ENCODE measurements around the gene COX17. TPM values are rescaled to one million over a fixed set of nuclear protein-coding genes. Genes with fewer than 3 reads are reported as not detected.
"Not testable (repeated sequence)": the region's sequence is repeated elsewhere in the genome, so short reads cannot be mapped to it uniquely, and the experiment has no call there.

The COX17 gene
- total RNA-seq, 1 donor from 2014 or later: 21.1 TPM

- no peak for DNase-seq (ENCODE audit: low spot score)
- no peaks in the 10 kb centered on the region for H3K36me3 Mint-ChIP-seq (ENCODE audit: low read depth)
- H3K27me3 Mint-ChIP-seq (ENCODE audit: low read depth): no peaks in the 10 kb centered on the region
- H3K27ac Mint-ChIP-seq (ENCODE audit: unreplicated experiment): no peak overlapping the region
- peaks cover 11% of the 10 kb centered on the region for H3K4me1 Mint-ChIP-seq (ENCODE audit: low read depth)
- H3K4me3 Mint-ChIP-seq (ENCODE audit: unreplicated experiment): no peak overlapping the region
- peak; percentile 85 for TF ChIP-seq CTCF (IDR thresholded peaks at IDR 0.05)
- no peaks in the 10 kb centered on the region for H3K9me3 Mint-ChIP-seq (ENCODE audit: low read depth)
These were observed 4.1 kb upstream of the COX17 start for GRCh38 chr3:119681279-119681678.

GRCh38 chr3:119679874-119680273 lies 2.7 kb upstream of the COX17 start:
- no peak for TF ChIP-seq CTCF (IDR thresholded peaks at IDR 0.05)
- peaks cover under 1% of the 10 kb centered on the region for H3K36me3 Mint-ChIP-seq (ENCODE audit: low read depth)
- DNase-seq (ENCODE audit: low spot score): no peak
- no peaks in the 10 kb centered on the region for H3K27me3 Mint-ChIP-seq (ENCODE audit: low read depth)
- no peaks in the 10 kb centered on the region for H3K9me3 Mint-ChIP-seq (ENCODE audit: low read depth)
- no peak overlapping the region for H3K4me3 Mint-ChIP-seq (ENCODE audit: unreplicated experiment)
- no peak overlapping the region for H3K27ac Mint-ChIP-seq (ENCODE audit: unreplicated experiment)
- H3K4me1 Mint-ChIP-seq (ENCODE audit: low read depth): peaks cover 23% of the 10 kb centered on the region

- H3K27ac Mint-ChIP-seq (ENCODE audit: unreplicated experiment); H3K4me3 Mint-ChIP-seq (ENCODE audit: unreplicated experiment); H3K27me3 Mint-ChIP-seq (ENCODE audit: low read depth); H3K9me3 Mint-ChIP-seq (ENCODE audit: low read depth); DNase-seq (ENCODE audit: low spot score); H3K36me3 Mint-ChIP-seq (ENCODE audit: low read depth): not testable (repeated sequence)
- peaks cover 23% of the 10 kb centered on the region for H3K4me1 Mint-ChIP-seq (ENCODE audit: low read depth)
These were observed 1.0 kb upstream of the COX17 start for GRCh38 chr3:119678209-119678608.

- no peak for TF ChIP-seq CTCF (IDR thresholded peaks at IDR 0.05)
- Mint-ChIP-seq H3K36me3 (ENCODE audit: low read depth) (peaks cover 4% of the 10 kb centered on the region), H3K27ac (ENCODE audit: unreplicated experiment) (peak overlapping the region; percentile 94), H3K4me3 (ENCODE audit: unreplicated experiment) (peak overlapping the region; percentile 96), H3K4me1 (ENCODE audit: low read depth) (peaks cover 23% of the 10 kb centered on the region), H3K27me3 (ENCODE audit: low read depth) (no peaks in the 10 kb centered on the region), H3K9me3 (ENCODE audit: low read depth) (no peaks in the 10 kb centered on the region)
- DNase-seq (ENCODE audit: low spot score): no peak
These were observed 382 bp upstream of the COX17 start for GRCh38 chr3:119677641-119677934.

- Mint-ChIP-seq H3K27ac (ENCODE audit: unreplicated experiment) (no peak overlapping the region), H3K27me3 (ENCODE audit: low read depth) (no peaks in the 10 kb centered on the region), H3K4me3 (ENCODE audit: unreplicated experiment) (peak overlapping the region; percentile 96), H3K4me1 (ENCODE audit: low read depth) (peaks cover 23% of the 10 kb centered on the region), H3K9me3 (ENCODE audit: low read depth) (no peaks in the 10 kb centered on the region), H3K36me3 (ENCODE audit: low read depth) (peaks cover 5% of the 10 kb centered on the region)
- DNase-seq (ENCODE audit: low spot score): no peak
- TF ChIP-seq CTCF (IDR thresholded peaks at IDR 0.05): no peak
These were observed 1.2 kb downstream of the COX17 start for GRCh38 chr3:119676020-119676419.

GRCh38 chr3:119675188-119675874 lies 1.9 kb downstream of the COX17 start:
- Mint-ChIP-seq H3K9me3 (ENCODE audit: low read depth) (no peaks in the 10 kb centered on the region), H3K27ac (ENCODE audit: unreplicated experiment) (no peak overlapping the region), H3K36me3 (ENCODE audit: low read depth) (peaks cover 9% of the 10 kb centered on the region), H3K4me3 (ENCODE audit: unreplicated experiment) (no peak overlapping the region), H3K27me3 (ENCODE audit: low read depth) (no peaks in the 10 kb centered on the region), H3K4me1 (ENCODE audit: low read depth) (peaks cover 23% of the 10 kb centered on the region)
- DNase-seq (ENCODE audit: low spot score): no peak
- TF ChIP-seq CTCF (IDR thresholded peaks at IDR 0.05): no peak
